DMS53 treated with DMSO at 0.1 percent for 48 hours (cell line): Measurements from ENCODE around the gene CLEC4M.
A peak's percentile ranks its signal among the peaks of the same experiment; 100 is the strongest.

Experiments used
- DNase-seq: peaks from one replicate; lab custom pipeline; 2025; ENCODE audit not compliant: unreplicated experiment; lab: John Stamatoyannopoulos, UW

Gene CLEC4M, protein sequence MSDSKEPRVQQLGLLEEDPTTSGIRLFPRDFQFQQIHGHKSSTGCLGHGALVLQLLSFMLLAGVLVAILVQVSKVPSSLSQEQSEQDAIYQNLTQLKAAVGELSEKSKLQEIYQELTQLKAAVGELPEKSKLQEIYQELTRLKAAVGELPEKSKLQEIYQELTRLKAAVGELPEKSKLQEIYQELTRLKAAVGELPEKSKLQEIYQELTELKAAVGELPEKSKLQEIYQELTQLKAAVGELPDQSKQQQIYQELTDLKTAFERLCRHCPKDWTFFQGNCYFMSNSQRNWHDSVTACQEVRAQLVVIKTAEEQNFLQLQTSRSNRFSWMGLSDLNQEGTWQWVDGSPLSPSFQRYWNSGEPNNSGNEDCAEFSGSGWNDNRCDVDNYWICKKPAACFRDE

DNA sequence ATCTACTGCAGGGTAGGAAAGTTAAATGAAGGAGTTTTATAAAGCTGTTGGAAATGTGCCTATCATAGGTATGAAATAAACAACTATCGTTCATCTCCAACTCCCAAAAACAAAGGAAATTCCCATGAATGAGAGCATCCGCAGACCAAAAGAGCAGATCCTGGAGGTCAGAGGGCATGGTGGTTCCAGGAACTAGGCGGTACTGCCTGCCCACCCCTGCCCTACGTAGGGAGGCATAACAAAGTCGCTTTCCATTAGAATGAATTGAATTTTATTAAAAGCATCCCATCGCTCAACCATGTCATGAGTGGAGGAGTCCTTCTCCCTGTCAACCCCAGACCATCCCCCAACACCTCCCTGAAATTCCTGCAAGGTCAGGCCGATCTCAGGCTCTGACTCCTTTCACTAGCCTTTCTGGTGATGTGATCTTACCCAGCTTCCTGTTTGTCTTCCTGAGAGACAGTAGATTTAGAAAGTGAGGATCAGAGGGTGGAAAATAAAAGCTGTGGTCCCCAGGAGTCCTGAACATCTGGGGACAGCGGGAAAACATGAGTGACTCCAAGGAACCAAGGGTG, at the start of gene CLEC4M:
Gene CLEC4M (plus strand): TSS at position 525 of the 575 bp plus-strand sequence. CDS start 24 bp downstream, at position 549.
- DNase-seq, result no peak

DNA sequence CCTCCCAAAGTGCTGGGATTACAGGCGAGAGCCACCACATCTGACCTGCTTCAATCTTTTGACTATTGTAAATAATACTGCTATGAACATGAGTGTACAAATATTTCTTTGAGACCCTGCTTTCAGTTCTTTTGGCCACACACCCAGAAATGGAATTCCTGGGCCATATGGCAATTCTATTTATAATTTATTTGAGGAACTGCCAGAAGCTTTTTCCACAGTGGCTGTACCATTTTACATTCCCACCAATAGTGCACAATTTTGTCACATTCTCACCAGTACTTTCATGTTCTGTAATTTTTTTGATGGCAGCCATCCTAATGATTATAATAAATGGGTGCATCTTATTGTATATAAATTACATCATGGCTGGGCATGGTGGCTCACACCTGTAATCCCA, 47.4 kb upstream of the CLEC4M start:
- DNase-seq, result no peak

DNA sequence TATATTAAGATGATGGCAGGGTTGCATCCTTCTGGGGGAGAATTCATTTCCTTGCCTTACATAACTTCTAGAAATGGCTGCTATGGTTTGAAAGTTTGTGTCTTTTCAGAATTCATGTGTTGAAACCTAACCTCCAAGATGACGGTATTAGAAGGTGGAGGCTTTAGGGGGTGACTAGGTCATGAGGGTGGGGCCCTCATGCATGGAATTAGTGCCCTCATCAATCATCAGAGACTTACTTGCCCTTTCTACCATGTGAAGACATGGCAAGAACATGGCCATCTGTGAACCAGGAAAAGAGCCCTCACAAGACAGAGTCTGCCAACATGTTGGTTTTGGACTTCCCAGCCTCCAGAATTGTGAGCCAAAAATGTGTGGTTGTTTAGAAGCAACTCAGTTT, 46.3 kb upstream of the CLEC4M start:
- DNase-seq, result no peak

DNA sequence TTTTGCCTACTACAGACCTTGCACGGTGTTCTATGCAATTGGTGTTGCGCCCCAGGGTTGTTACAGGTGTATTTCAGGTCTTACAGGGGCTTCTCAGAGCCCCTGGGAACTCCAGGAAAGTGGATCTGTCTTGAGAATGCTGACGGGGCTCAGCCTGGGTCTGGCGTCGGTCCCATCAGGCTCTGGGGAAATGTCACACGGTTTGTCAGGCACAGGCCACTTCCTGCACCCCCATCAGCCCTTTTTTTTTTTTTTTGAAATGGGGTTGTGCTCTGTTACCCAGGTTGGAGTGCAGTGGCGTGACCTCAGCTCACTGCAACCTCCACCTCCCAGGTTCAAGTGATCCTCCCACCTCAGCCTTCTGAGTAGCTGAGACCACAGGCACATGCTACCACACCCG, 44.4 kb upstream of the CLEC4M start:
- DNase-seq, result no peak

DNA sequence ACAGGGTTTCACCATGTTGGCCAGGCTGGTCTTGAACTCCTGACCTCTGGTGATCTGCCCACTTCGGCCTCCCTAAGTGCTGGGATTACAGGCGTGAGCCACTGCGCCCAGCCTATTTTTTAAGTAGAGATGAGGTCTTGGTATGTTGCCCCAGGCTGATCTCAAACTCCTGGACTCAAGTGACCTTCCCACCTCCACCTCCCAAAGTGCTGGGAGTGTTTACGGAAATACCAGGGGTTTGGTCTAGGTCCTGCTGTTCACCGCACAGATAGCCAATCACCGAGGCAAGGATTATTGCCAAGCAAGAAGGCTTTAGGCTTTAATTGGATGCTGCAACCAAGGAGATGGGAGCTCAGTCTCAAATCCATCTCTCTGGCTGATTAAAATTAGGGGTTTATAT, 42.7 kb upstream of the CLEC4M start:
- no peak for DNase-seq

DNA sequence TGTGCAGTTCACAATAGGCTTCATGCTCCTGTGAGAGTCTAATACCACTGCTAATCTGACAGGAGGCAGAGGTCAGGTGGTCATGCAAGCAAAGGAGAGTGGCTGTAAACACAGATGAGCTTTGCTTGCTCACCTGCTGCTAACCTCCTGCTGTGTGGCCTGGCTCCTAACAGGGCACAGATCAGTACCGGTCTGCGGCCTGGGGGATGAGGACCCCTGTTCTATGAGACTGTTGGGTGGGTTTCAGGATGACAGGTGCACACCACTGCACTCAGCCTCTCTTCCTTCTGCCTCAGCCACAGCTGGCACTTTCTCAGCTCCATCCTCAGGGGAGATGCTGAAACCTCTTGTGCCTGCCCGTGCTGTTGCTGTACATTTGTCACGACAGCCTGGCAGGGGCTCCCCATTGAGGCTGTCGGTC, 40.8 kb upstream of the CLEC4M start:
- DNase-seq, result peak; percentile 8

DNA sequence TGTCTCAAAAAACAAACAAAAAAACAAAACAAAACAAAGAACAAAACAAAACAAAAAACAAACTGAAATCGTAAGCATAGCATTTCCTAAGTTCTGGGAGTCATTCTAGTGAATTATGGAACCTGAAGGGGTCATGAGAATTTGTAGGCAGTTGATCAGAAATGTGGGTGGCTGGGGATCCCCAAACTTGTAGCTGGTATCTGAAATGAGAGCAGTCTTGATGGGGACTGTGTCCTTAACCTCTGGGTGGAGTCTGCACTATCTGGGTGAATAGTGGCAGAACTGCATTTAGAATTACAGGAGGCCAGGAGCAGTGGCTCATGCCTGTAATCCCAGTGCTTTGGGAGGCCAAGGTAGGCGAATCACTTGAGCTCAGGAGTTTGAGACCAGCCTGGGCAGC, 37.3 kb upstream of the CLEC4M start:
- no peak for DNase-seq

DNA sequence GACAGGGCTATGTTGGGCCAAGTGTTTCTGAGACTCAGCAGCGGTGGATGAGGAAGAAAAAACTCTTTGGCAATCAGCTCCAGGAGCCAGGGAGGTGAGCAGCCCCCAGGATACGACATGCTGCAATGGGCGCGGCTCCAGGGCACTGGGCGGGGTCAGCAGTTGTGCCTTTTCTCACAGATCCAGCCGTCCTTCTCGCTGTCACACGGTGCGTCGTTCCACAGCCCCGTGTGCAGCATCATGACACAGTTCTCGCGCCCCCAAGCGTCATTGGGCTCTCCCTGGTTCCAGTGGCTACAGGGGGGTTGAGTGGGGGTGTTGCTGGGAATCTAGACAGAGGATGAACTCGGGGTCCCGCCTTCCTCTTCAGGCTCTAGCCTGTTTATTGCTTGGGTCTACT, 33.8 kb upstream of the CLEC4M start:
- DNase-seq, result no peak

DNA sequence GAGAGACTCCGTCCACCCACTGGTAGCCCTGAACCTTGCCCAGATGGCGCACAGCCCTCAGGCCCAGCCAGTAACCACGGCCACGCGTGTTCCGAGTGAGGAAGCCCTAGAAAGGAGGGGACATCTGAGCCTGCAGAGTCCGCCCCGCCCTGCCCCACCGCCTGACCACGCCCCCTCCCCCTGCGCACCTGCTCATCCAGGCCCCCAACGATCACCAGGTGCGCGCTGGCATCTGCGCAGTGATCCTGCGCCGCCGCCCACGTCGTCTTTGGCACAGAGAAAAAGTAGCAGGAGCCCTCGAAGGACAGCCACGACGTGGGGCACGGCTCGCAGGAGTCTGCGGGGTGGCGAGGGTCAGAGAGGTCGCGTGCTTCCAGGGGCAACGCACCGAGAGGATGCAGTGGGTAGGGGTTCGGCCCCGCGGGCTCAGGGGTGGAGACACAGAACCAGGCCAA, 33.2 kb upstream of the CLEC4M start:
- DNase-seq, result no peak

DNA sequence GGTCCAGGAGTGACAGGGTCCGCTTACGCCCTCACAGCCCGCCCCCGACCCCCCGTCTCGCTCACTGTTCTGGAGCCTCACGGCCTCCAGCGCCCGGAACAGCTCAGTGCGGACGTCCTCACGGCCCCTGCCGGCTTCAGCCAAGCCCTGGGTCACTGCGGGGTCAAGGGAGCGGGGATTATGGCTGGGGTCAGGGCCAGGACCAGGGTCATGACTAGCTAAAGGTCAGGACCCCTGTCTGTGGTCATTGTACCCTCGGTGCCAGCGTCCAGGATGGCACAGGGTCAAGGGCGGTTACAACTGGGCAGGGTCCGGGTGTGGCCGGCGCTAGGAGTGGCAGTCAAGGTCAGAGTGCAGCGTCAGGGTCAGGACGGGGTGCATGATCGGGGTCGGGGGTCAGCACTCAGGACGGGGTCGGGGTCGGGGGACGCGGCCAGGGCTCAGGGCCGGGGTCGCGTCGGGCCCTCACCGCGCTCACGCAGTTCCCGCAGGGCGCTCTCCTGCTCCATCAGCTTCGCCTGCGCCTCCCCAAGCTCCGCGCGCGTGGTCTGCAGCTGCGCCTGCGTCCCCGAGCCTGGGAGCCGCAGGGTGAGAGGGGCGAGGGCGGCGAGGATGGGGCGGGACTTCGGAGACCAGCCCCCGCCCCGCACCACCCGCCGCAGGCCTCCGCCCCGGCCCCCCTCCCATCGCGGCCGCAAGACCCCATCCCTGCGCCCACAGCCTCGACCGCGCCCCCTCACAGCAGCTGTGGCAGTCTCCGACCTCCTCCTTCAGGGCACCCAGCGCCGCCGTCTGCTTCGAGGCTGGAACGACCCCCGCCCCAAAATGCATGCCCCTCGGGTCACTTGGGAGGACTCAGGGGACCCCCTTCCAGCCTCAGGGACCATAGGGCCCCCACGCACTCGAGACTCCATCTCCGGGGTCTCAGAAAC, 32.5 kb upstream of the CLEC4M start:
- no peak for DNase-seq

DNA sequence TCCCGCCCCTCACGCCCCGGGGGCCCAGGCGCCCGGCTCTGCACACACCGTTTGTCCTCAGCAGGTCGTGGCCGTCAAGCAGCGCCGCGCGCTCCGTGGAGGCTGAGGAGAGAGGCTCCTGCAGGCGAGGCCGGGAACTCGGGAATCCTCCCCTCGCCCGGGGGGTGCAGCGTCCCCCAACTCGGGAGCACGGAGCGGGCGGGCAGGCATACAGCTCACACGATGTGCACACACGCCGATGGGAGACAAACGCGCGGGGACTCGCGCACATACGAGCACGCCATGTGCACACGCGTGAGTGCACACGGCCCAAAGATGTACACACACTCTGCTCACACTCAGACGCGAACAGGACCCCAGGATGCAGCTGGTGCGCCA, 31.8 kb upstream of the CLEC4M start:
- DNase-seq, result no peak

DNA sequence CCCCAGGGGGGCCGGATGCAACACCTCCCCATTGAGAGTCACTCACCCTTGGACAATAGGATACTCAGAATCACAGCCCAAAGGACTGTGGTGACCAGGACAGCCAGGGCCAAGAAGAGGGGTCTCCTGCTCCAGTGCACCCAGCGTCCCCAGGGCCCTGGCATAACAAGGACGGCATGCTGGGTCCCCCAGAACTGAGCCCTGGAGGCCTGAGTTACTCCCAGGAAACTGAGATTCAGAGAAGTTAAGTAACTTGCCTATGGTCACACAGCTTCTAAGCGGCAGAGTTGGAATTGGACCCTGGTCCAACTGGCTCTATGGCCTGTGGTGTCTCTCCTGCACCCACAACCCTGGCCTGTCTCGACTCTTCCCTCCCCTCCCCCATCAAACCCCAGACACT, 31.4 kb upstream of the CLEC4M start:
- no peak for DNase-seq

DNA sequence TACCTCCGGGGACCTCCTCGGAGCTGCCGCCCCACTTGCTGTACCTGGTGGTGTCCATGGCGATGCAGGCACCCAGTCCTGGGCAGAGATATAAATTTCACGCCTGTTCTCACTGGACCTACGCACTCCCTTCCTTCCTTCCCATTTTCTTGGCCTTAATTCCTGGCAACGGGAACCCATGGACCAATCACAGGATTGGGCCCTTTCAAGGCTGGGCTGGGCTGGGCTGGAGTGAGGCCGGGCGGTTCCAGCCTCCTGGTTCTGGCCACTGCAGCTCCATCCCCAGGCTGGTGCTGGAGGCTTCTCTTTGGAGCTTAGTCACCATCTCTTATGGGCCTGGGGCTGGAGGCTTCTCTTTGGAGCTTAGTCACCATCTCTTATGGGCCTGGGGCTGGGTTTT, 31.0 kb upstream of the CLEC4M start, which contains the start of gene CLEC4G:
Gene CLEC4G (minus strand): TSS at position 66 of the 400 bp plus-strand sequence. CDS start 8 bp downstream, at position 58.
- no peak for DNase-seq

DNA sequence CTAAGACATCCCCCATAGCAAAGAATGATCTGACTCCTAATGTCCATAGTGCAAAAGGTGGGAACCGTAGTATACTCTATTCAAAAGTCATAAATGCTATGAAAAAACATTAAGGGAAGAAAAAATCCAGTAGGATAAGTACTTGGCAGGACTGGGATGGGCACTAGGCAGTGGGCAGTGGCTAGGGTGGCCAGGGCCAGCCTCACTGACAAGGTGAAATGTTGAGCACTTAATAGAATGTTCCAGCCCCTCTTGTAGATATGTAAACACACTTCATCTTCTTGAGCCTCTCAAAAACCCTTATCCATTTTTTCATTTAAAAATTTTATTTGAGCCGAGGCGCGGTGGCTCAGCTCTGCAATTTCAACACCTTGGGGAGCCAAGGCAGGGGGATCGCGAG, 29.7 kb upstream of the CLEC4M start:
- DNase-seq, result no peak

DNA sequence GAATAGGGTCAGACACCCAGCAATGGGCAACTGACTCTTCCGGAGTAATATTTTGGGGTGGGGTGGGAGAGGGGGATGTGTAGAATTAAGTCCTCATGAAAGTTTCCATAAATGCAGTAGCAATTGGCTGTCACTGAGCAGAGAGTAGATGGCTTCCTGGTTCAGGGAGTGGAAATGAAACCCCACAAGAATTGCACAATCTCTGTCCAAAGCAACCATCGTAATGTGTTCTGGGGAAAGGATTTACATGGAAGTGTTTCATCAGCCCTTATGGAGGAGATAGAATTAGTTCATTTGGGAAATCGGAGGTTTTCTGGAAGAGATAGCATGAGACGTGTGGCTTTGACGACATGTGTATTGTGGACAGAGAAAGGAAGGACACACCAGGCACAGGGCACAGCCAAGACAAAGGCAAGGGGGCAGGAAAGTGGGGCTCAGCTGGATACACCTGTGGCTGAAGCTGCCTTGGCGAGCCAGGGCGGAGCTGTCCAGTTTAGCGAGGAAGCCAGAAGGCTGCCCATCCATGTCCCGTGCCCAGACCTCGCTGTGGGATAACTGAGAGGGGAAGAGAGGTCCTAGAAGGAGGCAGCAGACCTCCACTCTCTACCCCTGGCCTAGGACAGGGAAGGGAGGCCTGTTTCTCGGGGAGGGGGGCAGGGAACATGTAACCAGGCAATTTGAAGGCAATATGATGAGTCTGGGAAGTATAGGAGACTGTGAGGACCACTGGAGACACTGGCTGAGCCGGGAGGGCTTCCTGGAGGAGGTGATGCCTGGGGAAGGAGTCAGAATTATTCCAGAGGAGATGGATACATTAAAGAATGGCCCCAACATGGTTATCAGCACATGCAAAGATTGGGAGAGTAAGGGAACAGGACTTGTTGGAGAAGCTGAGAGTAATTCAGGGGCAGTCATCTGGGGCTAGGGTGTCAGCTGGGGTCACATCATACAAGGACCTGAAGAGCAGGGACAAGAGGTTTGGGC, 28.5 kb upstream of the CLEC4M start:
- no peak for DNase-seq

DNA sequence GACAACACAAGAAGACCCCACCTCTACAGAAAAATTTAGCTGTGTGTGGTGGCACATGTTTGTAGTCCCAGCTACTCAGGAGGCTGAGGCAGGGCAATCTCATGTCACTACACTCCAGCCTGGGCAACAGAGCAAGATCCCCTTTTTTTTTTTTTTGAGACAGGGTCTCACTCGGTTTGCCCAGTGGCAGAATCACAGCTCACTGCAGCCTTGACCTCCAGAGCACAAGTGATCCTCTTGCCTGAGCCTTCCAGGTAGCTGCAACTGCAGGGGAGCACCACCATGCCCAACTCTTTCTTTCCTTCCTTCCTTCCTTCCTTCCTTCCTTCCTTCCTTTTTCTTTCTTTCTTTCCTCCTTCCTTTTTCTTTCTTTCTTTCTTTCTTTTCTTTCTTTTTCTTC, 26.9 kb upstream of the CLEC4M start:
- no peak for DNase-seq

DNA sequence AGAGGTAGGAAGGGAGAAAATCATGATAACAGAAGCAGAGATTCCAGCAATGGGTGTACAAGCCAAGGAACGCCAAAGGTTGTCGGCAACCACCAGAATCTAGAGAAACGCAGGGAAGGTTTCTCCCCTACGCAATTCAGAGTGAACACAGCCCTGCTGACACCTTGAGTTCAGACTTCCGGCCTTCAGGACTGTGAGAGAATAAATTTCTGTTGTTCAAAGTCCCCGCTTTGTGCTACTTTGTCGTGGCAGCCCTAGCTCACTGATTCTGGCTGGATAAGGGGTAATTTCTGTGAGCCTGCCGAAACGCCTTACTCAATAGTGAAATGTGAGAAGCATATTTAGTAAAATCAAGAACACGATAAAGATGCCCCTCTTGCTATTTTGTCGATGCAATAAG, 25.8 kb upstream of the CLEC4M start:
- no peak for DNase-seq

DNA sequence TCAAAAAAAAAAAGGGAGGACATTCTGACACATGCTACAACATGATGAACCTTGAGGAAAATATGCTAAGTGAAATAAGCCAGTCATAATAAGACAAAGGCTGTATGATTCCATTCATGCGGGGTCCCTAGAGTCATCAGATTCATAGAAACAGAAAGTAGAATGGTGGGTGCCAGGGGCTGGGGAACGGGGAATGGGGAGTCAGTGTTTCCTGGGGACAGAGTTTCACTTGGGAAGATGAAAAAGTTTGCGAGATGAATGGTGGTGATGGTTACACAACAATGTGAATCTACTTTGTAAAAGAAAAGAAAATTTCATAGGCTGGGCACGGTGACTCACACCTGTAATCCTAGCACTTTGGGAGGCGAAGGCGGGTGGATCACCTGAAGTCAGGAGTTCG, 25.0 kb upstream of the CLEC4M start:
- DNase-seq, result no peak

DNA sequence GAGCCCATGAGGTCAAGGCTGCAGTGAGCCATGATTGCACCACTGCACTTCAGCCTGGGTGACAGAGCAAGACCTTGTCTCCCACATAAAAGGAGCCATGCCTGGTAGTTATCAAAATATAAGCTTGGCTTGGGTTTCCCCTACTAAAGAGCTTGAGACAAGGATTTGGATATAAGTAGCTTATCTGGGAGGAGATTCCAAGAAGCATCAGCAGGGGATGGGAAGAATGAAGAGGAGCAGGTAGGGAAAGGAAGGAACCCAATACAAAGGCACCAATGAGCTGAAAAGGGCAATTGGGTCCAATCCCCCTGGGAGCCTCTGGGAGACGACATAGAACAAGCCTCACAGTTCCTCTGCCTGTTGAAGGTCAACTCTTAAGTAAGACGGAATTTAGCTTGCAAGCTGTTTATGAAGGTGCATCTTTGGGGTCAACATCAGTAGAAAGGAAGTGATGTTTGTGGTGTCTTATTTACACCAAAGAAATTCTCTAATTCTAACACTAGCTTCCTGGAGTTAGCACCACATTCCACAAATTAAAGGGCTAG, 23.8 kb upstream of the CLEC4M start:
- DNase-seq, result no peak
